H1 (cell line): Measurements from ENCODE around the gene MNX1. TPM values are rescaled to one million over a fixed set of nuclear protein-coding genes. Genes with fewer than 3 reads are reported as not detected.
A peak's percentile ranks its signal among the peaks of the same experiment; 100 is the strongest.

Source experiments
- CTCF ChIA-PET: fragments of 300-600 bp; sonication (Branson Sonifier 250); formaldehyde crosslinking; loops from one replicate; lab custom pipeline; 2021; ENCODE audit not compliant: partially characterized antibody; lab: Charles Lee
- POLR2A ChIA-PET: fragments of 300-600 bp; sonication (Branson Sonifier 250); formaldehyde crosslinking; loops from one replicate; lab custom pipeline; 2021; ENCODE audit warnings: inconsistent platforms; ENCODE audit not compliant: partially characterized antibody; lab: Charles Lee
- DNase-seq, 2 experiments: peaks; one replicate each; pipeline versions ENCODE4 v3.0.0 to v3.0.0-alpha.2; 2010 to 2022; ENCODE audit warnings: low spot score in 2 of 2, low read depth in 1 of 2, mixed read lengths in 1 of 2
- FAIRE-seq: peaks from 2 replicates; lab custom pipeline; 2011; peaks lifted over from hg19 to GRCh38; lab: Jason Lieb, UNC
- H2AFZ ChIP-seq: 2 replicates; pipeline ENCODE4 v1.8.1; 2012; ENCODE audit warnings: low read length, inconsistent platforms
- H2AK5ac ChIP-seq: 2 replicates; pipeline ENCODE4 v1.6.1; 2013; ENCODE audit warnings: low read depth, low read length
- H2BK120ac ChIP-seq: replicated peaks from 2 replicates; pipeline ENCODE3; 2013; ENCODE audit warnings: low read depth, low read length, inconsistent platforms
- H2BK12ac ChIP-seq: 2 replicates; pipeline ENCODE4 v1.6.1; 2013; ENCODE audit warnings: low read depth, low read length
- H2BK15ac ChIP-seq: 2 replicates; pipeline ENCODE4 v1.6.1; 2013; ENCODE audit warnings: low read length
- H2BK20ac ChIP-seq: 2 replicates; pipeline ENCODE4 v1.6.1; 2013; ENCODE audit warnings: low read length
- H2BK5ac ChIP-seq: 2 replicates; pipeline ENCODE4 v1.6.1; 2013; ENCODE audit warnings: low read depth, low read length
- H3K14ac ChIP-seq: 2 replicates; pipeline ENCODE4 v1.6.1; 2013; ENCODE audit warnings: inconsistent platforms; ENCODE audit not compliant: insufficient read length
- H3K18ac ChIP-seq: 2 replicates; pipeline ENCODE4 v1.6.1; 2013; ENCODE audit warnings: low read length; ENCODE audit errors: extremely low read depth
- H3K23ac ChIP-seq: 2 replicates; pipeline ENCODE4 v1.6.1; 2013; ENCODE audit warnings: inconsistent platforms; ENCODE audit not compliant: insufficient read length
- H3K23me2 ChIP-seq: 2 replicates; pipeline ENCODE4 v1.6.1; 2013; ENCODE audit warnings: low read depth, low read length
- H3K27ac ChIP-seq: 2 replicates; pipeline ENCODE4 v1.6.1; 2011; ENCODE audit warnings: low read depth, low read length, inconsistent platforms
- H3K27me3 ChIP-seq, 4 experiments: replicated peaks in 1 of 4; 1 replicate in 1 of 4; 2 replicates in 3 of 4; pipeline versions ENCODE4 v1.6.1 to v1.8.1; 2011 to 2013; ENCODE audit warnings: low read length in 3 of 4, mild to moderate bottlenecking in 3 of 4, inconsistent platforms in 2 of 4, mixed read lengths in 2 of 4, moderate library complexity in 1 of 4; ENCODE audit not compliant: control insufficient read depth in 3 of 4, insufficient read depth in 3 of 4; ENCODE audit errors: extremely low read depth in 1 of 4
- H3K36me3 ChIP-seq, 4 experiments: 2 replicates each; pipeline versions ENCODE4 v1.6.1 to v1.8.1; 2011 to 2013; ENCODE audit warnings: mild to moderate bottlenecking in 4 of 4, low read length in 3 of 4, moderate library complexity in 2 of 4, control low read depth in 1 of 4, inconsistent platforms in 1 of 4; ENCODE audit not compliant: insufficient read depth in 4 of 4, control insufficient read depth in 2 of 4
- H3K4ac ChIP-seq: replicated peaks from 2 replicates; pipeline ENCODE3; 2013; ENCODE audit warnings: low read length, low read depth, mixed read lengths, inconsistent platforms; ENCODE audit not compliant: insufficient read length
- H3K4me1 ChIP-seq, 4 experiments: replicated peaks in 1 of 4; 1 replicate in 1 of 4; 2 replicates in 3 of 4; pipeline versions ENCODE4 v1.6.1 to v1.8.1; 2011 to 2013; ENCODE audit warnings: low read length in 3 of 4, inconsistent platforms in 2 of 4, mixed read lengths in 1 of 4; ENCODE audit not compliant: insufficient read depth in 4 of 4, control insufficient read depth in 3 of 4
- H3K4me2 ChIP-seq, 2 experiments: 2 replicates each; pipeline versions ENCODE4 v1.6.1 to v1.8.1; 2011 to 2013; ENCODE audit warnings: low read depth in 2 of 2, low read length in 2 of 2, control low read depth in 1 of 2, inconsistent platforms in 1 of 2, mild to moderate bottlenecking in 1 of 2; ENCODE audit not compliant: insufficient read depth in 1 of 2
- H3K4me3 ChIP-seq, 4 experiments: fragments of 200-600, 300-600 bp in 1 of 4; sonication (generic), shearing (Covaris generic), sonication (Bioruptor Twin) in 1 of 4; 2 replicates each; pipeline versions ENCODE4 v1.5.1 to v1.8.1; 2011 to 2016; ENCODE audit warnings: low read length in 4 of 4, low read depth in 3 of 4, control low read depth in 2 of 4, inconsistent platforms in 2 of 4, mild to moderate bottlenecking in 2 of 4, mixed read lengths in 1 of 4, moderate library complexity in 1 of 4; ENCODE audit not compliant: insufficient read depth in 2 of 4; ENCODE audit errors: extremely low read depth in 1 of 4
- H3K56ac ChIP-seq: replicated peaks from 2 replicates; pipeline ENCODE3; 2013; ENCODE audit warnings: low read depth, mild to moderate bottlenecking, mixed read lengths, low read length, inconsistent platforms; ENCODE audit not compliant: insufficient read length
- H3K79me1 ChIP-seq: 2 replicates; pipeline ENCODE4 v1.6.1; 2013; ENCODE audit warnings: low read depth, low read length, control low read depth
- H3K79me2 ChIP-seq, 2 experiments: 2 replicates each; pipeline versions ENCODE4 v1.6.1 to v1.8.1; 2012 to 2013; ENCODE audit warnings: low read length in 2 of 2, mild to moderate bottlenecking in 2 of 2, inconsistent platforms in 1 of 2; ENCODE audit not compliant: insufficient read depth in 2 of 2, control insufficient read depth in 1 of 2
- H3K9ac ChIP-seq, 4 experiments: replicated peaks in 1 of 4; 1 replicate in 1 of 4; 2 replicates in 3 of 4; pipeline versions ENCODE4 v1.6.1 to v1.8.1; 2011 to 2013; ENCODE audit warnings: low read depth in 3 of 4, low read length in 3 of 4, control low read depth in 2 of 4, mild to moderate bottlenecking in 2 of 4, moderate library complexity in 2 of 4, inconsistent platforms in 1 of 4; ENCODE audit errors: extremely low read depth in 1 of 4
- H3K9me3 ChIP-seq, 2 experiments: 2 replicates each; pipeline versions ENCODE4 v1.6.1 to v1.8.1; 2012 to 2013; ENCODE audit warnings: mild to moderate bottlenecking in 2 of 2, moderate library complexity in 2 of 2, control low read depth in 1 of 2, inconsistent platforms in 1 of 2, low read depth in 1 of 2, low read length in 1 of 2, mixed read lengths in 1 of 2; ENCODE audit not compliant: insufficient read depth in 2 of 2
- H4K20me1 ChIP-seq, 2 experiments: replicated peaks in 1 of 2; 2 replicates each; pipeline versions ENCODE3 to v1.8.1; 2011 to 2013; ENCODE audit warnings: inconsistent platforms in 2 of 2, low read length in 2 of 2, mild to moderate bottlenecking in 1 of 2; ENCODE audit not compliant: insufficient read depth in 2 of 2, control insufficient read depth in 1 of 2
- H4K5ac ChIP-seq: 2 replicates; pipeline ENCODE4 v1.6.1; 2013; ENCODE audit warnings: low read length, low read depth, mixed read lengths, inconsistent platforms; ENCODE audit not compliant: insufficient read length
- H4K8ac ChIP-seq: 2 replicates; pipeline ENCODE4 v1.8.0; 2013; ENCODE audit warnings: mild to moderate bottlenecking, moderate library complexity, low read length, inconsistent platforms; ENCODE audit not compliant: insufficient read depth; ENCODE audit errors: extremely low read depth
- H4K91ac ChIP-seq: replicated peaks from 2 replicates; pipeline ENCODE3; 2013; ENCODE audit warnings: low read length, mixed read lengths, inconsistent platforms; ENCODE audit not compliant: insufficient read length
- EZH2 ChIP-seq: fragments of 200-600 bp; sonication (generic); IDR thresholded peaks from 2 replicates; pipeline ENCODE4 v1.7.1; 2012; ENCODE audit warnings: low read depth, mild to moderate bottlenecking, moderate library complexity, low read length, inconsistent platforms; ENCODE audit not compliant: severe bottlenecking
- KDM1A ChIP-seq: fragments of 200-600, 300-600 bp; sonication (generic); IDR thresholded peaks from 2 replicates; pipeline ENCODE4 v1.7.1; 2016; ENCODE audit warnings: mild to moderate bottlenecking, low read length, borderline replicate concordance
- MAFK ChIP-seq: IDR thresholded peaks from 2 replicates; pipeline ENCODE4 v1.6.1; 2012; ENCODE audit warnings: low read depth, mild to moderate bottlenecking, improper control_type of control experiment, low read length
- RNF2 ChIP-seq: fragments of 200-900, 300-1000 bp; sonication (generic); IDR thresholded peaks from 2 replicates; pipeline ENCODE4 v1.7.1; 2016; ENCODE audit warnings: borderline replicate concordance, low read depth, mild to moderate bottlenecking, antibody characterized with exemption, low read length; ENCODE audit not compliant: poor library complexity, severe bottlenecking; ENCODE audit errors: missing control alignments
- SIX5 ChIP-seq: IDR thresholded peaks from 2 replicates; pipeline ENCODE4 v1.6.1; 2011; ENCODE audit warnings: mild to moderate bottlenecking, low read depth, low read length
- SP2 ChIP-seq: IDR thresholded peaks from 2 replicates; pipeline ENCODE4 v1.6.1; 2012; ENCODE audit warnings: mild to moderate bottlenecking, low read length, inconsistent platforms
- SRF ChIP-seq: IDR thresholded peaks from 2 replicates; pipeline ENCODE4 v1.6.1; 2011; ENCODE audit warnings: mild to moderate bottlenecking, low read depth, low read length, moderate library complexity
- SUZ12 ChIP-seq: fragments of 200-600 bp; sonication (generic); IDR thresholded peaks from 2 replicates; pipeline ENCODE4 v1.6.1; 2012; ENCODE audit warnings: mild to moderate bottlenecking, inconsistent platforms, low read length, moderate library complexity, mixed read lengths
- TEAD4 ChIP-seq: IDR thresholded peaks from 2 replicates; pipeline ENCODE4 v1.6.1; 2012; ENCODE audit warnings: low read depth, low read length, inconsistent platforms, mixed read lengths
- WGBS, 2 experiments: shearing (Covaris generic) in 1 of 2; methylation state at CpG; one replicate each; pipeline versions ENCODE4 v1.1.6 to v1.1.7; 2013 to 2015; ENCODE audit warnings: low lambda C conversion rate in 2 of 2, mixed read lengths in 2 of 2, inconsistent platforms in 1 of 2, low coverage in 1 of 2, missing lambda C conversion rate in 1 of 2; ENCODE audit not compliant: insufficient replicate concordance in 2 of 2, insufficient coverage in 1 of 2, insufficient read length in 1 of 2; ENCODE audit errors: extremely low coverage in 1 of 2, missing lambda C conversion rate in 1 of 2; 5-methylcytosine and 5-hydroxymethylcytosine counted together
- polyA plus RNA-seq, 7 experiments: library from polyadenylated mRNA; depleted of rRNA in 3 of 7; stranded (reverse) in 5 of 7; unstranded in 2 of 7; fragments of >200 nt in 5 of 7; fragments of 200-250 nt in 2 of 7; gene quantifications; 1 replicate in 5 of 7; 2 replicates in 1 of 7; 4 replicates in 1 of 7; pipeline versions ENCODE4 v1.2.1 to v1.2.3, GENCODE V29; 2011 to 2013; ENCODE audit warnings: missing spikeins in 2 of 7, mixed read lengths in 2 of 7
- total RNA-seq: library from RNA; stranded (reverse); fragmentation: NEBNext Ultra II Directional; extraction: Animal tissue kit (Norgen Biotek cat#: 25700); gene quantifications from 2 replicates; pipeline ENCODE4 v1.2.1, GENCODE V29; 2021
- TF ChIP-seq, protein P1 (sequence below): IDR thresholded peaks from 2 replicates; pipeline ENCODE4 v1.6.1; 2012; ENCODE audit warnings: inconsistent platforms

MNX1 gene
- total and polyA plus RNA-seq, 2 of the 8 experiments (the other 6 are each of a cell fraction or from before 2014, with no cell fraction given) = 0.39 TPM; not detected in 1

DNA sequence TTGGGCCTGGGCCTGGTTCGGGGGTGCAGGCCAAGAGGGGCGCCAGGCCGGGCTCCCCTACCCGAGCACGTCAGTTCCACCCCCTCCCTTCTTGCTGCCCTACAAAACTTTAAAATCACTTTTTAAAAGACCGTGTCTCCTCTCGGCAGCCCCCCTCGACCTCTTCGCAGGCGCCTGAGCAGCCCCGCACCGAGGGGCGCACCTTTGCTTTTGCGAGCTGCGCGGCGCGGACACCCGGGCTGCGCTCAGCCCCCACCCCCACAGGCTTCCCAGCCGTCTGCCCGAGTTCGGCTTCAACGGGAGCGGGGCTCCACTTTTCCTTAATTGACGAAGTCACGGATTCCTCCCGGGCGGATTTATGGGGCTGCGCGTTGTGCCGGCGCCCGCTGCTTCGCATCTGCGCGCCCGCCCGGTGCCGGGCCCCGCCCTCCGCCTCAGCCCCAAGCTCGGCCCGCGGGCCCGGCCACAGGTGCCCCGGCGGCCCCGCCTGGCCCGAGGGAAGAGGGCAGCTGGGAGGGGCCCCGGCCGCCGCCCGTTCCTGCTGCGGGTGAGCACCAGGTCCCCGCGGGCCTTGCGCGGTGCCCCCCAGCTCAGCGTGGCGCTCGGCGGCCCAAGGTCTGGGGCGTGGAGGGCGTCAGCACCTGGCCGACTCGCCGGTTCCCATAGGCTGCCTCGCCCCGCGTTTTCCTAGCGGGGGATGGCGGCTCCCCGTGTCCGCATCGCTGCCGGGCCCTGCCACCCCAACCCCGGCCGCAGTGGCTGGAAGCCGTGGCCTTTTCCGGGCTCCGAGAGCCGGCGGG is 10.8 kb upstream of the MNX1 start:
- DNase-seq = peak in 1 of 2 experiments; percentile 70
- H3K27ac ChIP-seq = no peak overlapping the region
- TF ChIP-seq SRF = no peak
- TF ChIP-seq KDM1A = no peak
- peak; percentile 92 for TF ChIP-seq SUZ12
- no peak for TF ChIP-seq TEAD4
- peak; percentile 79 for TF ChIP-seq RNF2
- TF ChIP-seq SP2 = no peak
- TF ChIP-seq SIX5 = no peak
- no peak for TF ChIP-seq MAFK
- TF ChIP-seq, protein P1, sequence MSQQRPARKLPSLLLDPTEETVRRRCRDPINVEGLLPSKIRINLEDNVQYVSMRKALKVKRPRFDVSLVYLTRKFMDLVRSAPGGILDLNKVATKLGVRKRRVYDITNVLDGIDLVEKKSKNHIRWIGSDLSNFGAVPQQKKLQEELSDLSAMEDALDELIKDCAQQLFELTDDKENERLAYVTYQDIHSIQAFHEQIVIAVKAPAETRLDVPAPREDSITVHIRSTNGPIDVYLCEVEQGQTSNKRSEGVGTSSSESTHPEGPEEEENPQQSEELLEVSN = peak; percentile 62; the same call in 1 of the 2 replicates
- TF ChIP-seq EZH2 = peak; percentile 97

More for the DNA sequence above, 10.8 kb upstream of the MNX1 start:
- H2AFZ ChIP-seq = no peak overlapping the region
- no peaks in the 10 kb centered on the region for H3K79me1 ChIP-seq
- no peak overlapping the region; the same call in 1 of the 2 replicates for H4K8ac ChIP-seq
- H3K9me3 ChIP-seq = no peaks in the 10 kb centered on the region
- H3K9ac ChIP-seq = no peak overlapping the region
- peak overlapping the region in 3 of 4 experiments; percentile 9 to 51 (median 23); a peak in 3 of 8 replicates for H3K4me3 ChIP-seq
- H3K4ac ChIP-seq = no peak overlapping the region
- peak overlapping the region; percentile 53 to 62 for H3K4me2 ChIP-seq
- POLR2A ChIA-PET = interaction anchor here (1.1 to 3.6 kb wide), 4 partner anchors 11 to 21 kb away, joined by 4 to 15 read pairs (median 6); partner anchors contain the start of gene MNX1
- no peak overlapping the region for H3K23ac ChIP-seq
- H4K5ac ChIP-seq = no peak overlapping the region
- no peak overlapping the region for H4K91ac ChIP-seq
- no peaks in the 10 kb centered on the region for H3K79me2 ChIP-seq
- H4K20me1 ChIP-seq = peaks cover 12 to 22% of the 10 kb centered on the region in 2 experiments
- H3K18ac ChIP-seq = no peak overlapping the region
- no peak overlapping the region for H2BK120ac ChIP-seq
- 4% methylated on average over 49 of the region's 84 CpGs; no CpG with 5 or more reads in 1 of the 2 experiments for WGBS, 2 experiments
- no peak overlapping the region for H2AK5ac ChIP-seq
- H3K14ac ChIP-seq = no peak overlapping the region
- H2BK15ac ChIP-seq = 0 out of 2 replicates have a peak overlapping the region, but pooled peaks have one; percentile 72
- H2BK20ac ChIP-seq = no peak overlapping the region
- H3K4me1 ChIP-seq = peaks cover 8 to 46% (median 22%) of the 10 kb centered on the region in 4 experiments
- H2BK12ac ChIP-seq = no peak overlapping the region
- CTCF ChIA-PET = interaction anchor here (0.6 to 2.8 kb wide), 3 partner anchors 13 to 173 kb away, joined by 3 to 7 read pairs (median 4); no protein-coding TSS in a partner anchor
- no peak overlapping the region for H3K56ac ChIP-seq
- H3K36me3 ChIP-seq = peaks cover 0 to 5% (median 0%) of the 10 kb centered on the region in 4 experiments; a peak in 1 of 8 replicates
- peaks cover 83 to 100% (median 91%) of the 10 kb centered on the region in 4 experiments for H3K27me3 ChIP-seq
- no peak overlapping the region for H2BK5ac ChIP-seq
- peaks cover 4% of the 10 kb centered on the region; the same call in 1 of the 2 replicates for H3K23me2 ChIP-seq
- no peak for FAIRE-seq
